HCT116 (cell line): ENCODE results near the gene MKRN3. TPM values are rescaled to one million over a fixed set of nuclear protein-coding genes. Genes with fewer than 3 reads are reported as not detected.

Source experiments
- ATAC-seq: fragments of 200-7000 bp; cut with Tn5 transposase; 2 replicates; pipeline ENCODE4 v1.9.1; 2020; ENCODE audit warnings: mild to moderate bottlenecking, moderate library complexity
- BruUV-seq: library from RNA; stranded (reverse); fragments of 400-500 nt; replicated peaks from 2 replicates; lab custom pipeline; 2021; lab: Mats Ljungman, UMichigan
- CTCF ChIA-PET: fragments of 300-600 bp; sonication (Branson Sonifier 250); formaldehyde crosslinking; loops from one replicate; lab custom pipeline; 2021; ENCODE audit warnings: antibody characterized with exemption; lab: Charles Lee
- POLR2A ChIA-PET: fragments of 300-600, 350-600 bp; sonication (Branson Sonifier 250); formaldehyde crosslinking; loops from one replicate; lab custom pipeline; 2021; ENCODE audit warnings: antibody characterized with exemption; lab: Charles Lee
- RAD21 ChIA-PET, 2 experiments: fragments of 300-600 bp; sonication (Branson Sonifier 250); formaldehyde crosslinking; loops; one replicate each; lab custom pipeline; 2023; ENCODE audit warnings: low total read pairs in 2 of 2; ENCODE audit not compliant: uncharacterized antibody in 2 of 2, unreplicated experiment in 2 of 2, low non-redundant PET in 1 of 2; lab: Charles Lee
- DNase-seq: peaks from one replicate; pipeline ENCODE4 v3.0.0-alpha.2; 2010; ENCODE audit warnings: low read depth, low spot score
- H2AFZ ChIP-seq: fragments of 200-600 bp; shearing (Covaris generic), sonication (generic); 2 replicates; pipeline ENCODE4 v1.6.1; 2017; ENCODE audit warnings: low read depth, mixed run types, mixed read lengths, antibody characterized with exemption, low read length; ENCODE audit not compliant: poor library complexity, severe bottlenecking
- H3K27ac ChIP-seq: 2 replicates; pipeline ENCODE4 v1.5.1; 2012; ENCODE audit warnings: low read depth, low read length
- H3K27me3 ChIP-seq: fragments of 200-600 bp; sonication (generic); 2 replicates; pipeline ENCODE4 v1.6.1; 2016; ENCODE audit warnings: mixed run types, low read length, mixed read lengths; ENCODE audit not compliant: insufficient read depth
- H3K36me3 ChIP-seq, 2 experiments: fragments of 200-500 bp in 1 of 2; fragments of 200-600 bp in 1 of 2; sonication (Bioruptor generic) in 1 of 2; sonication (generic) in 1 of 2; 2 replicates each; pipeline versions ENCODE4 v1.5.1 to v1.6.1; 2014 to 2016; ENCODE audit warnings: low read length in 2 of 2, inconsistent platforms in 1 of 2, mixed read lengths in 1 of 2, mixed run types in 1 of 2; ENCODE audit not compliant: insufficient read depth in 2 of 2, control insufficient read depth in 1 of 2
- H3K4me1 ChIP-seq, 2 experiments: fragments of 200-600 bp in 1 of 2; sonication (generic) in 1 of 2; 2 replicates each; pipeline versions ENCODE4 v1.5.1 to v1.6.1; 2012 to 2017; ENCODE audit warnings: low read length in 2 of 2, inconsistent platforms in 1 of 2, mild to moderate bottlenecking in 1 of 2, mixed read lengths in 1 of 2, mixed run types in 1 of 2, moderate library complexity in 1 of 2; ENCODE audit not compliant: insufficient read depth in 2 of 2, control insufficient read depth in 1 of 2
- H3K4me2 ChIP-seq: fragments of 200-600 bp; sonication (generic); 2 replicates; pipeline ENCODE4 v1.6.1; 2017; ENCODE audit warnings: mixed run types, low read length, mixed read lengths
- H3K4me3 ChIP-seq, 2 experiments: fragments of 200-600 bp in 1 of 2; sonication (generic) in 1 of 2; replicated peaks in 1 of 2; 2 replicates each; pipeline ENCODE4 v1.5.1; 2011 to 2016; ENCODE audit warnings: low read length in 2 of 2, control low read depth in 1 of 2, low read depth in 1 of 2, mild to moderate bottlenecking in 1 of 2, mixed read lengths in 1 of 2, mixed run types in 1 of 2
- H3K79me2 ChIP-seq: fragments of 200-600 bp; sonication (generic); 2 replicates; pipeline ENCODE4 v1.6.1; 2017; ENCODE audit warnings: mild to moderate bottlenecking, mixed run types, low read length, moderate library complexity, mixed read lengths; ENCODE audit not compliant: insufficient read depth
- H3K9ac ChIP-seq: fragments of 200-600 bp; sonication (generic); 2 replicates; pipeline ENCODE4 v1.6.1; 2016; ENCODE audit warnings: low read length, mixed read lengths
- H3K9me2 ChIP-seq: fragments of 200-600 bp; sonication (generic), shearing (Covaris generic); 2 replicates; pipeline ENCODE4 v1.6.1; 2017; ENCODE audit warnings: mixed run types, mild to moderate bottlenecking, moderate library complexity; ENCODE audit not compliant: insufficient read depth
- H3K9me3 ChIP-seq, 2 experiments: fragments of 200-500 bp in 1 of 2; fragments of 200-600 bp in 1 of 2; sonication (Bioruptor generic) in 1 of 2; sonication (generic) in 1 of 2; 2 replicates each; pipeline ENCODE4 v1.6.1; 2014 to 2017; ENCODE audit warnings: low read length in 2 of 2, mixed read lengths in 2 of 2, inconsistent platforms in 1 of 2, low read depth in 1 of 2, mild to moderate bottlenecking in 1 of 2, mixed run types in 1 of 2, moderate library complexity in 1 of 2; ENCODE audit not compliant: control insufficient read depth in 1 of 2, insufficient read depth in 1 of 2
- H4K20me1 ChIP-seq: fragments of 200-600 bp; sonication (generic), shearing (Covaris generic); 2 replicates; pipeline ENCODE4 v1.6.1; 2017; ENCODE audit warnings: mixed run types, mild to moderate bottlenecking, moderate library complexity; ENCODE audit not compliant: insufficient read depth
- CBX3 ChIP-seq: IDR thresholded peaks from 2 replicates; pipeline ENCODE4 v1.6.1; 2012; ENCODE audit warnings: low read depth
- EGR1 ChIP-seq: IDR thresholded peaks from 2 replicates; pipeline ENCODE4 v1.6.1; 2012; ENCODE audit warnings: low read depth
- ELF1 ChIP-seq: IDR thresholded peaks from 2 replicates; pipeline ENCODE4 v1.6.1; 2012; ENCODE audit warnings: low read depth, borderline replicate concordance
- EZH2phosphoT487 ChIP-seq: fragments of 200-600 bp; IDR thresholded peaks from 2 replicates; pipeline ENCODE4 v1.6.1; 2018; ENCODE audit warnings: antibody characterized with exemption, borderline replicate concordance
- FOSL1 ChIP-seq: IDR thresholded peaks from 2 replicates; pipeline ENCODE4 v1.6.1; 2012; ENCODE audit warnings: low read depth
- JUND ChIP-seq: IDR thresholded peaks from 2 replicates; pipeline ENCODE4 v1.6.1; 2012
- POLR2A ChIP-seq: IDR thresholded peaks from 2 replicates; pipeline ENCODE4 v1.7.0; 2011; ENCODE audit warnings: borderline replicate concordance; ENCODE audit not compliant: insufficient read depth, insufficient read length; ENCODE audit errors: extremely low read depth
- RAD21 ChIP-seq: IDR thresholded peaks from 2 replicates; pipeline ENCODE4 v1.6.1; 2012; ENCODE audit warnings: low read depth, mild to moderate bottlenecking
- SIN3A ChIP-seq: IDR thresholded peaks from 2 replicates; pipeline ENCODE4 v1.6.1; 2012; ENCODE audit warnings: low read depth
- TCF7L2 ChIP-seq: IDR thresholded peaks from 2 replicates; pipeline ENCODE4 v1.7.0; 2011; ENCODE audit warnings: borderline replicate concordance, inconsistent platforms; ENCODE audit not compliant: insufficient read depth, insufficient read length; ENCODE audit errors: extremely low read depth
- ZFX ChIP-seq: fragments of 450-650 bp; IDR thresholded peaks from 2 replicates; pipeline ENCODE4 v1.6.1; 2017
- ZNF274 ChIP-seq: fragments of 200-500 bp; sonication (Bioruptor generic); IDR thresholded peaks from 2 replicates; pipeline ENCODE4 v1.6.1; 2014; ENCODE audit warnings: mild to moderate bottlenecking, low read depth, low read length, inconsistent platforms
- intact Hi-C: fragments of 100-400 bp; cut with micrococcal nuclease; formaldehyde crosslinking; loops from 2 replicates; pipeline ENCODE4 v1.10.0; 2022
- total RNA-seq: library from RNA; stranded (reverse); gene quantifications from one replicate; pipeline ENCODE4 v1.2.1, GENCODE V29; 2021; ENCODE audit not compliant: unreplicated experiment
- TF ChIP-seq, protein P1 (sequence below): IDR thresholded peaks from 2 replicates; pipeline ENCODE4 v1.6.1; 2012

The MKRN3 gene
- total RNA-seq, 1 experiment from 2014 or later = 10.1 TPM

DNA sequence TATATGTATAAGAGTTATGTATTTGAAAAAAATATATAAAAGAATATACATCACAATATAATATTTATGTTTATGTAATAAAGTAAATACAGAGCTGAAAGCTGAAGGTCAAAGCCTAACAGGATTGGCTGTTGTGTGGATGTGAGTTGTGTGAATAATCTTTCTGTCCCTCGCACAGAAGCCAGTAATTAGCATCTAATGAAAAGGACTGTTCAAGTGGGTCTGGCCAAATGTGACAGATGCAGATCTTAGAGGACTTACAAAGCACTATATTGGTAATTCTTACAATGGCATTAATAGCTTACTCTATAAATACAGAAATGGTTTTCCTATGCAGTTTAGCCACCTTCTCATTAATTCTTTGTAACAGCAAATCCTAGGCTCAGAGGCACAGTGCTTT, 2.4 kb downstream of the MKRN3 start:
- Histone ChIP-seq H2AFZ (no peak overlapping the region), H3K4me2 (no peak overlapping the region), H3K36me3 (peaks cover 4 to 12% of the 10 kb centered on the region in 2 experiments; a peak in 3 of 4 replicates), H3K9me2 (no peaks in the 10 kb centered on the region), H3K27ac (no peak overlapping the region), H3K79me2 (peaks cover 73% of the 10 kb centered on the region), H3K9me3 (no peaks in the 10 kb centered on the region), H3K27me3 (no peaks in the 10 kb centered on the region), H4K20me1 (no peaks in the 10 kb centered on the region), H3K4me1 (peaks cover 15 to 28% of the 10 kb centered on the region in 2 experiments), H3K9ac (no peak overlapping the region), H3K4me3 (no peak overlapping the region)
- ATAC-seq (no peak), DNase-seq (no peak)
- ChIA-PET RAD21 (no interaction called here), POLR2A (no interaction called here), CTCF (no interaction called here)
- TF ChIP-seq POLR2A = no peak
- no peak for TF ChIP-seq JUND
- intact Hi-C loops = no loop called here
- no TSS peak for BruUV-seq

DNA sequence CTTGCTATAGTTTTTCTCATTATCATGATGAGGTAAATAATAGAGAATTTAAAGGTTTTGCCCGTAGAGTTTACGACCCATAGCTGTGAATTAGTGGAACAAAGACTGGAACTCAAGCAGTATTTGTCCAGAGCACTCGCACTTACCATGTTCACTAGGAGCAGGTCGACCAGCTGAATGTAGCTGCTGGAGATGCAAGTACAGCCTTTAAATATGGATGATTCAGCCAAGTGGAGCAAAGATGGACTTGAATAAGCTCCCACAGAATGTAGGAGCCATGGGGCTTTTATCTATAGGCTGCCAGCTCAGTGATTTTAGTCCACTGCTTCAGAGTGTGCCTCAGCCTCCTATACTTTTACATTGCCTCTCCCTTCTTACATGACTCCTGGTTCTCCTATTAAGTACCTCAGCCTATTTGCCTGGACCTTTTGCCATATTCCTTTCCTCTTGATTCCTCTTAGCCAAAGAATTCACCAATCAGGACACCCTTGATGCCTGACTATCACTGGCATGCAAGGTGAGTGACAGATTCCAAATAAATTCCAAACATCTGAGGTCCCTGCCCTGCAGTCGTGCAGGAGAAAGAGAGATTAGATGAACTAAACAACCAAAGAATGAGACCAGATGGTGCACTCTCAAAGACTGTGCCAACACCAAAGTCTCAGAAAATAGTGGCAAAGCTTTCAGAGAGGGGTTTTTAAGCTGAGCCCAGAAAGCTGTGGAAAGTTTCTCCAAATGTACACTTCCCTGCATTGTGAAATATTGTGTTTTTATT, 3.9 kb downstream of the MKRN3 start:
- Histone ChIP-seq H3K4me2 (peak overlapping the region; percentile 2; the same call in 1 of the 2 replicates), H3K4me1 (peaks cover 11 to 28% of the 10 kb centered on the region in 2 experiments), H3K27ac (no peak overlapping the region), H3K4me3 (no peak overlapping the region)
- RAD21 ChIA-PET = no interaction called here
- no TSS peak for BruUV-seq
- TF ChIP-seq FOSL1 (no peak), TCF7L2 (no peak), EGR1 (no peak), EZH2phosphoT487 (no peak), ELF1 (no peak), CBX3 (no peak), ZNF274 (no peak), RAD21 (no peak), SIN3A (no peak), ZFX (no peak)
- TF ChIP-seq, protein P1, sequence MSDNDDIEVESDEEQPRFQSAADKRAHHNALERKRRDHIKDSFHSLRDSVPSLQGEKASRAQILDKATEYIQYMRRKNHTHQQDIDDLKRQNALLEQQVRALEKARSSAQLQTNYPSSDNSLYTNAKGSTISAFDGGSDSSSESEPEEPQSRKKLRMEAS = no peak
- TF ChIP-seq, all 23 proteins: peak for 0
- Histone ChIP-seq H2AFZ (no peak overlapping the region), H3K36me3 (peaks cover 4 to 12% of the 10 kb centered on the region in 2 experiments; a peak in 3 of 4 replicates), H3K9ac (no peak overlapping the region), H3K9me3 (no peaks in the 10 kb centered on the region), H3K27me3 (no peaks in the 10 kb centered on the region), H3K79me2 (peaks cover 86% of the 10 kb centered on the region), H3K9me2 (no peaks in the 10 kb centered on the region), H4K20me1 (no peaks in the 10 kb centered on the region)
- DNase-seq (no peak), ATAC-seq (no peak)
- ChIA-PET CTCF (no interaction called here), POLR2A (no interaction called here)
- intact Hi-C loops = no loop called here
